ENCODE data around the gene KANTR.

KANTR gene

DNA sequence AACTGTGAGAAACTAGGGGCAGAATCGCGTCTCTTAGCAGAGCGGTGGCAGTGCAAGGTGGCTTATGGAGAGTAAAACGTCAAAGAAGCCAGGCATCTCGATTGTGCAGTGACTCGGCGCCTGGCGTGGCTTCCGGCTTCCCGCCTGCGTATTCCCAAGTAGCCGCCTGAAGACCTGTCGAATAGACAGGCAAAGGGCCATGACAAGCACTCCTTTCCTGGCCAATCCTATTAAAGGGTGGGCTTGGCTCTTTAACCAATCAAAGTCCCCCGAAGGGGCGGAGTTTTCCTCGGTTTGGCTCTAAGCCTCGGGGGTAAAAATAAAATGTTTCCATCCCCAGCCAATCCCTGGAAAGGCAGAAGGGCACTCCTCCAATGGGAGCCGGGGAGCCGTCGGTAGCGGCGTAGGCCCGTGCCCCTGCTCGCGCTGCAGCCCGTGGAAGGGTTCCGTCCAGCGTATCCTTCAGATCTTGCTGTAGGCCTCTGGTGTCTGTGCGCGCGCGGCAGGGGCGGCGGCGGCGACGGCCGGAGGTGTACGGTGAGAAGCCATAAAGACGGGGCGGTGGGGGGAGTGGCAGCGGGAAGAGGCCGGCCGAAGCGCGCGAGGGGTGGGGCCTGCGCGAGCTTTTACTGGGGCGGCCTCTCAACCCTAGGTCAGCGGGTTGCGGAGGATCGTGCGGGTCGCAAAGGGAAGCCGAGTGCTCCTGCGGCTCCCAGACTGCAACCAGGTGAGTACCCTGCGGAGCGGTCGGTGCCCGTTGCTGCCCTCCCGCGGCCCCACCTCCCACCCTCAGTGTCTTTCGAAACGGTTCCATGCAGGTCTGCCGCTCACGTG is at the start of gene KANTR:
TSS of gene KANTR (plus strand) at position 395 of the 834 bp plus-strand sequence. CDS start 30,131 bp downstream, outside the sequence.
- peak; percentile 60 to 67 for DNase-seq (ENCODE audit: low read depth in 2 of 2)

DNA sequence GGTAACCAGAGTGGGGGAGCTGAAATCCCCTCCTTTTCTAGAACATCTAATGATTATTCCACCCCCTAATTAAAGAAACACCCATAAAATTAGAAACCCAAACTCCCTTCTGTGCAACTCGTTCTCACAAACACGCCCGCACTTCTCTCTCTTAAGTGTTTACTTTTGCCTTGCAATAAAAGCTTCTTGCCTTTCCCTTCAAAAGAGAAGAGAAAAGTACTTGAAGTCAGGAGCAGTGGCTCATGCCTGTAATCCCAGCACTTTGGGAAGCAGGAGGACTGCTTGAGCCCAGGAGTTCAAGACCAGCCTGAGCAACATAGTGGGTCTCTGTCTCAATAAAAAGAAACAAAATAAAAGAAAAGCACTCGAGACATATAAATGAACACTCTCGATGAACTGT is 48.9 kb upstream of the KANTR start:
- DNase-seq (ENCODE audit: low read depth in 2 of 2): no peak

DNA sequence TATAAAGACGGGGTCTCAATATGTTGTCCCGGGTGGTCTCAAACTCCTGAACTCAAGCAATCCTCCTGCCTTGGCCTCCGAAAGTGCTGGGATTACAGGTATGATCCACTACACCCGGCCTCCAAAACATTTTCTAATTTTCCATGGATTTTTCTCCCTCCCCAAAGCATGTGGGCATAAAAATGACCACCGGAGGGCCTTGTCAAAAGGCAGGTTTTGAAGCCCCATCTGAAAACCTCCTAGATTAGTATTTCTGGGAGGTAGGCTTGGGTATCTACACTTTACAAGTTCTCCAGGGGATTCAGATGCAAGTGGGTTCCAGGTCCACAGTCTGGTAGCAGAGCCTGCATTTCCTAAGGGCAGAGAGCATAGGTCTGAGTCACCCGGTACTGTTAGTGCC is 46.7 kb upstream of the KANTR start:
- DNase-seq (ENCODE audit: low read depth in 2 of 2): no peak

GRCh38 chrX:53048169-53049126 is 45.5 kb upstream of the KANTR start, which contains the start of gene GPR173:
Gene GPR173, plus strand, starts transcription at chrX:53048789. Its CDS starts 27,833 bp downstream, at chrX:53076622.
- DNase-seq (ENCODE audit: low read depth in 2 of 2): no peak

DNA sequence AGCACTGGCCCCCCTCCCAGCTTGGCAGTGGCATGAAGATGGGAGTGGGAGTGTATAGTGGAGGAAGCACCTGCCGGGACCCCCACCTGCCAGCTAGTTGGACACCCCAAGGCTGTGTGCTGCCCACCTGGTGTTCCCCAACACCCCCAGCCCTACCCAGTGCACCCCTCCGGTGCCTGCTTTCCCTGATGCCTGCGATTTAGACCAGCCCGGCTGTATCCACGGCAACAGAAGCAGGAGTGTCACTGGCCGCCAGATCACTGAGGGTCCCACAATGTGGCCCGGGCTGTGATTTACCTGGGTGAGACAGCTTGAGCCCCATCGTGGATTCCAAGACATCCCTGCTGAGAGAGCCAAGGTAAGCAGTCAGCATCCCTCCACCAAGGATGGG is 44.8 kb upstream of the KANTR start:
- DNase-seq (ENCODE audit: low read depth in 2 of 2): no peak

GRCh38 chrX:53050841-53051240 is 43.1 kb upstream of the KANTR start:
- DNase-seq (ENCODE audit: low read depth in 2 of 2): no peak

DNA sequence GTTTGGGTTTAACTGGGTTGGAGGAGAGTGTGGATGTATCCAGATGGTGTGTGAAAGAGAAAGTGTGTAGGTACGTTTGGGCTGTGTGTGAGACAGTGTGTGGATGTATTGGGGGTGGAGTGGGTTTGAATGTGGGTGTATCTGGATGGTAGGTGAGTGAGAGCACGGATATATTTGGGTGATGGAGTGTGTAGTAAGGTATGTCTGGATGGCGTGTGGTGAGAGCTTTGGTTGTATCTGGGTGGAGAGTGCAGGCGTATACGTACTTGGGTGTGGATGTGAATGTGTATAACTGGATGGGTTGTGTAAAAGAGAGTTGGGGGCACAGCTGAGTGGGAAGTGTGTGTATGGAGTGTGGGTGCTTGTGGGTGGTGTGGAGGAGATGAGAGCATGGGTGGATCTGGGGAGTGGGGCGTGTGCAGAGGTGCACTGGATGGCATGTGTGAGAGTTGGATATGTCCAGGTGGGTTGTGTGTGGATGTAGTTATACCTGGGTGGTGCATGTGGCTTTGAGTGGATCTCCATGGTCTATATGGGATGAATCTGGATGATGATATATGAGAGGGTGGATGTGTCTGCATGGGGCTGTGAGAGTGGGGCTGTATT is 38.6 kb upstream of the KANTR start:
- no peak for DNase-seq (ENCODE audit: low read depth in 2 of 2)

GRCh38 chrX:53056292-53056691 is 37.6 kb upstream of the KANTR start:
- DNase-seq (ENCODE audit: low read depth in 2 of 2): no peak

GRCh38 chrX:53065104-53065503 is 28.8 kb upstream of the KANTR start:
- DNase-seq (ENCODE audit: low read depth in 2 of 2): no peak

DNA sequence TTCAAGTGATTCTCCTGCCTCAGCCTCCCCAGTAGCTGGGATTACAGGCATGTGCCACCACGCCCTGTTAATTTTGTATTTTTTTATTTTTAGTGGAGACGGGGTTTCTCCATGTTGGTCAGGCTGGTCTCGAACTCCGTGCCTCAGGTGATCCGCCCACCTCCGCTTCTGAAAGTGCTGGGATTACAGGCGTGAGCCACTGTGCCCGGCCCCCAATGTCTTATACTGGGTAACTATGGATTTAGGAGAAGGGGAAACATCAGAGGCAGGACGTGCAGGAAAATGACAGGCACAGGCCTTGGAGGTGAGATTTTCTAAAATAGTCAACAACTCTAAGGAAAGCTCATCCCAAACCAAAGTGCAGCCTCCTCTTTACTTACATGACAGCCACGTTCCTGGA is 22.9 kb upstream of the KANTR start:
- DNase-seq (ENCODE audit: low read depth in 2 of 2): no peak

DNA sequence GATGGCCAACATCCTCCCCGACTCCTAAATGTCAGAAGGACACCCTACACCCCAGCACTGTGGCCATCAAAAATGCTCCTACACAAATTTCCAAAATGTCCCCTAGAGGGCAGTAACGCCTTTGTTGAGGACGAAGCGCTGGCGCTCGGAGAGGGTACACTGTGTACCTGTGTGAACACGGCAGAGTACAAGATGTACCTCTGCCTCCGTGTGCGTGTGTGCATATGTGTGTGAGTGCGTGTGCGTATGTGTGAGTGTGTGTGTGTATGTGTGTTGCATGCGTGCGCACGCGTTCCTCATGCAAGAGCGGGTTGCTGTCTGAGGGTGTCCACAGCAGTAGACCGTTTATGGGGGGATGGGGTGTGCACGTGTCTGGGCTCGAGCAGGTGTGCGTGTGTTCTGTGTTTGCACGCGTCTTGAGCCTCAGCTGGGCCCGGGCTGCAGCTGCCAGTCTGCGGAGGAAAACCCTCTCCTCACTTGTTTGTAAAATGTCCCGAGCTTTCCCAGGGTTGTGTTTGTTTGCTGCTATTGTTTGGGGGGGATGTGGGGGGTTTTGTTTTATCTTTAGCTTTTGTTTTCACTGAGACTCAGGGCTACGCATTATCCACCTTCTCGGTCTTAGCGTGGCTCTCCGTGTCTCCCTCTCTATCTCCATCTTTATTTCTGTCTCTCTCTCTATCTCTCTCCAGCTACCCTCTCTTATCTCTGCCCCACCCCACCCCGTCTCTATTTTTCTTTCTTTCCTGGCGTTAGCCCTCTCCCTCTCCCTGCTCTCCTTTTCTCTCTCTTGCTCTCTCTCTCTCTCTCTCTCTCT is 22.1 kb upstream of the KANTR start:
- peak in 1 of 2 donors; percentile 60 for DNase-seq (ENCODE audit: low read depth in 2 of 2)

DNA sequence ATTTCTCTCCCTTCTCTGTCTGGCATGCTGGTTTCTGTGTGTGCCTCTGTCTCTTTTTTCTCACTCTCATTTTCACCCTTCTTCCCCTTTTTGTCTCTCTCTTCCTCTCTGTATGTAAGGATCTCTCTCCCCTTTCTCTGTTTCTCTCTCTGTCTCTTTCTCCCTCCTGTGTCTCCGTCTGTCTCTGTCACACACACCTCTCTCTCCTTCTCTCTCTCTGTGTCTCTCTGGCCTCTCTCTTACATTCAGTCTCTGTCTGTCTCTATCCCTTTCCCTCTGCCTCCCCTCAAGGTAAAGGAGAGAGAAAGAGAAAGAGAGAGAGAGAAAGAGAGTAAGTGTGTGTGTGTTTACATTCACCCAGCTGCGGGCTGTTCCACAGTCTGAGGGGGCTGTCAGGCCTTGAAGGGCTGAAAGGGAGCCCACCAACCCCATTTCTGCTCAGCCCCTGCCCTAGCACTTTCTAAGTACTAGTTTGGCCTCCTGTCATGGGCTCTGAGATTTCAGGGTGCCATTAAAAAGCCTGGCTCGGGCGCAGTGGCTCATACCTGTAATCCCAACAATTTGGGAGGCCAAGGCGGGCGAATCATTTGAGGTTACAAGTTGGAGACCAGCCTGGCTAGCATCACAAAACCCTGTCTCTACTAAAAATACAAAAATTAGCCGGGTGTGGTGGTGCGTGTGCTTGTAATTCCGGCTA is 21.4 kb upstream of the KANTR start:
- no peak for DNase-seq (ENCODE audit: low read depth in 2 of 2)

- no peak for DNase-seq (ENCODE audit: low read depth in 2 of 2)
Measured at GRCh38 chrX:53073115-53073586, 20.8 kb upstream of the KANTR start.

- no peak for DNase-seq (ENCODE audit: low read depth in 2 of 2)
Measured at GRCh38 chrX:53075011-53075410, 18.9 kb upstream of the KANTR start.

- no peak for DNase-seq (ENCODE audit: low read depth in 2 of 2)
Measured at GRCh38 chrX:53076671-53077070, 17.3 kb upstream of the KANTR start.

DNA sequence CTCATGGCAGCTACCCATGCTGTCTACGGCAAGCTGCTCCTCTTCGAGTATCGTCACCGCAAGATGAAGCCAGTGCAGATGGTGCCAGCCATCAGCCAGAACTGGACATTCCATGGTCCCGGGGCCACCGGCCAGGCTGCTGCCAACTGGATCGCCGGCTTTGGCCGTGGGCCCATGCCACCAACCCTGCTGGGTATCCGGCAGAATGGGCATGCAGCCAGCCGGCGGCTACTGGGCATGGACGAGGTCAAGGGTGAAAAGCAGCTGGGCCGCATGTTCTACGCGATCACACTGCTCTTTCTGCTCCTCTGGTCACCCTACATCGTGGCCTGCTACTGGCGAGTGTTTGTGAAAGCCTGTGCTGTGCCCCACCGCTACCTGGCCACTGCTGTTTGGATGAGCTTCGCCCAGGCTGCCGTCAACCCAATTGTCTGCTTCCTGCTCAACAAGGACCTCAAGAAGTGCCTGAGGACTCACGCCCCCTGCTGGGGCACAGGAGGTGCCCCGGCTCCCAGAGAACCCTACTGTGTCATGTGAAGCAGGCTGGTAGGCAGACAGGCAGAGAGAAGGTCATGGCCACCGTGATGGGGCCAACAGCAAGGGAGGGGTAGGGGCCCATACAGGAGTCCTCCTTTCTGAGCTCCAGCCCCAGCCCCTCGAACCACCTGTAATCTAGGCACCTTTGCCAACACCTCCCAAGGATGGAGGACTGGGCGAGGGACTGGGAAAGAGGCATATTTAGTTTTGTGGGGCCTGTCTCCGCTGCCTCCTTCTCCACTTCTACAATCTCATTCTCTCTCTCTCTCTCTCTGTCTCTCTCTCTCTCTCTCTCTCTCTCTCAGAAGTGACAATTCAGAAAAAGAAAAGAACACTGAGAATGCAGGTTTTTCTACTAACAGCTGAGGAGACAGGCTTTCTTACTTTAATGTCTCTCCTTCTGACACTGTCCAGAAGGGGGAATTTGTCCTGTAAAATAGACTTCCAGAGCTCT is 16.4 kb upstream of the KANTR start:
- no peak for DNase-seq (ENCODE audit: low read depth in 2 of 2)

- DNase-seq (ENCODE audit: low read depth in 2 of 2): no peak
Measured at GRCh38 chrX:53078943-53079342, 15.0 kb upstream of the KANTR start.

DNA sequence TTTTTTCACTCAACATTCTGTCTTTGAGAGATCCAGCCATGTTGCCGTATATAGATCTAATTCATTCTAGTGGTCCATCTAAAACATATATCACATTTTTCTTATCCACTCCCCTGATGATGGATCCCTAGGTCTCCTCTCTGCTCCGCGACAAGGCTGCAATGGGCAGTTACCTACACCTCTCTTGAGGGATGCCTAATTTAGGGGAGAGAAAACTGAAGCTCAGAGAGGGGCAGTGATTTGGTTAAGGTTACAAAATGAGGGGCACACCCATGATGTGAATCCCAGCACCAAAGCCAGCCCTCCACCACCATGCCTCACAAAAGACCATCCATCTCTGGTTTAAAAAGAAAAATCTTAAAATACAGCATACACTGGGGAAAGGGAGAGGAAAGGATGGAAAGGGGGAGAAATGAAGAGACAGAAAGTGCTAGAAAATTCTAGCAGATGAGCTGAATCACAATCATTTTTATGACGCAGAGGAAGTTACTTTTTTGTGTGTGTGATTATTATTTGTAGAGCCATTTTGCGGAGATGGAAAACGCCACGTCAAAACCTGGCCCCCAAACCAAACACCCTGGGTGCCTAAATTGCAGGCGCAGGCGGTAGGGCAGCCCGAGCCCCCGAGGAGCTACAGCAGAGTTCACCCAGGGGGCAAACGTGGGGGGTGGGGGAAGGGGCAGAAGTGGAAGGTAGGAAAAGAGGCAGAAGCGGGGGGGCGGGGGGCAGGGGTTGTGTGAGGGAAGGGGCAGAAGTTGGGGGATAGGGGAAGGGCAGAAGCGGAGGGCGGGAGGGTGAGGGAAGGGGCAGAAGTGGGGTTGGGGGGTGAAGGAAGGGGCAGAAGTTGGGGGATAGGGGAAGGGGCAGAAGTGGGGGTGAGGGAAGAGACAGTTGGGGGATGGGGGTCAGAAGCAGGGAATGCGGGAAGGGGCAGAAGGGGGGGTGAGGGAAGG is 13.0 kb upstream of the KANTR start:
- no peak for DNase-seq (ENCODE audit: low read depth in 2 of 2)
